Measurements from ENCODE around the gene GMPR. TPM values are rescaled to one million over a fixed set of nuclear protein-coding genes. Genes with fewer than 3 reads are reported as not detected.

Gene GMPR
- total RNA-seq = 6.5 and 7.4 TPM in 2 replicates

- Histone ChIP-seq H3K79me2 (ENCODE audit: insufficient read depth, low read length) (no peaks in the 10 kb centered on the region), H3K36me3 (ENCODE audit: insufficient read depth, low read length) (no peaks in the 10 kb centered on the region), H3K27me3 (ENCODE audit: insufficient read depth, low read length) (peaks cover 10% of the 10 kb centered on the region), H3K4me3 (ENCODE audit: insufficient read depth, low read length) (peak within 1 kb of the TSS; percentile 87), H3K4me1 (ENCODE audit: insufficient read depth, low read length) (peaks cover 25% of the 10 kb centered on the region), H3K9me3 (ENCODE audit: low read depth, low read length) (no peaks in the 10 kb centered on the region), H2AFZ (ENCODE audit: low read length) (peak within 1 kb of the TSS; percentile 92), H4K20me1 (ENCODE audit: insufficient read depth, low read length) (no peaks in the 10 kb centered on the region), H3K4me2 (ENCODE audit: insufficient read depth, low read length) (peak within 1 kb of the TSS; percentile 90), H3K27ac (ENCODE audit: low read depth, low read length) (peak within 1 kb of the TSS; percentile 55)
- DNase-seq (ENCODE audit: insufficient read length, low spot score, missing footprints) = peak; percentile 95
- no peak for TF ChIP-seq CTCF (IDR thresholded peaks at IDR 0.05; ENCODE audit: extremely low read depth, low read depth, low read length)
Measured at GRCh38 chr6:16238057-16238962, at the start of gene GMPR. Gene GMPR (plus strand): TSS chr6:16238587. CDS start chr6:16238694, 107 bp downstream.

GRCh38 chr6:16190214-16190613 lies 48.2 kb upstream of the GMPR start:
- Histone ChIP-seq H3K4me1 (ENCODE audit: insufficient read depth, low read length) (no peaks in the 10 kb centered on the region), H3K27ac (ENCODE audit: low read depth, low read length) (no peak overlapping the region), H2AFZ (ENCODE audit: low read length) (no peak overlapping the region), H3K9me3 (ENCODE audit: low read depth, low read length) (no peaks in the 10 kb centered on the region), H4K20me1 (ENCODE audit: insufficient read depth, low read length) (no peaks in the 10 kb centered on the region), H3K4me2 (ENCODE audit: insufficient read depth, low read length) (no peak overlapping the region), H3K4me3 (ENCODE audit: insufficient read depth, low read length) (no peak overlapping the region), H3K27me3 (ENCODE audit: insufficient read depth, low read length) (peaks cover 20% of the 10 kb centered on the region), H3K36me3 (ENCODE audit: insufficient read depth, low read length) (no peaks in the 10 kb centered on the region), H3K79me2 (ENCODE audit: insufficient read depth, low read length) (no peaks in the 10 kb centered on the region)
- no peak for DNase-seq (ENCODE audit: insufficient read length, low spot score, missing footprints)
- no peak for TF ChIP-seq CTCF (IDR thresholded peaks at IDR 0.05; ENCODE audit: extremely low read depth, low read depth, low read length)

- no peak overlapping the region for H2AFZ ChIP-seq (ENCODE audit: low read length)
- no peaks in the 10 kb centered on the region for H4K20me1 ChIP-seq (ENCODE audit: insufficient read depth, low read length)
- TF ChIP-seq CTCF (IDR thresholded peaks at IDR 0.05; ENCODE audit: extremely low read depth, low read depth, low read length) = no peak
- no peaks in the 10 kb centered on the region for H3K36me3 ChIP-seq (ENCODE audit: insufficient read depth, low read length)
- H3K4me3 ChIP-seq (ENCODE audit: insufficient read depth, low read length) = no peak overlapping the region
- no peaks in the 10 kb centered on the region for H3K9me3 ChIP-seq (ENCODE audit: low read depth, low read length)
- no peak overlapping the region for H3K27ac ChIP-seq (ENCODE audit: low read depth, low read length)
- no peaks in the 10 kb centered on the region for H3K79me2 ChIP-seq (ENCODE audit: insufficient read depth, low read length)
- peaks cover 13% of the 10 kb centered on the region for H3K27me3 ChIP-seq (ENCODE audit: insufficient read depth, low read length)
- DNase-seq (ENCODE audit: insufficient read length, low spot score, missing footprints) = no peak
- peaks cover 8% of the 10 kb centered on the region for H3K4me1 ChIP-seq (ENCODE audit: insufficient read depth, low read length)
- no peak overlapping the region for H3K4me2 ChIP-seq (ENCODE audit: insufficient read depth, low read length)
Measured at GRCh38 chr6:16196260-16196983, 42.0 kb upstream of the GMPR start.

Measured in osteoblast (primary cell).